Gastrocnemius medialis (tissue), 4 donors: ENCODE results near the gene TOM1. TPM values are rescaled to one million over a fixed set of nuclear protein-coding genes. Genes with fewer than 3 reads are reported as not detected.
A peak's percentile ranks its signal among the peaks of the same experiment; 100 is the strongest.

Experiments
- ATAC-seq, 2 donors: fragments of 150-250 bp; one replicate each; pipeline ENCODE4 v1.9.1; 2016
- DNase-seq, 2 donors: peaks; one replicate each; pipeline ENCODE4 v3.0.0-alpha.2; 2019
- H3K27ac ChIP-seq, 4 donors: fragments of 200-600 bp; sonication (generic); 1 replicate in 1 of 4; 2 replicates in 3 of 4; pipeline ENCODE4 v1.5.1; 2016 to 2018; ENCODE audit warnings: mild to moderate bottlenecking in 2 of 4, moderate library complexity in 1 of 4
- H3K27me3 ChIP-seq, 3 donors: fragments of 200-600 bp; sonication (generic) in 2 of 3; 1 replicate in 1 of 3; 2 replicates in 2 of 3; pipeline versions ENCODE4 v1.5.1 to v1.6.0; 2016 to 2019; ENCODE audit warnings: mild to moderate bottlenecking in 1 of 3, moderate library complexity in 1 of 3
- H3K36me3 ChIP-seq, 2 donors: fragments of 200-600 bp; sonication (generic) in 1 of 2; one replicate each; pipeline ENCODE4 v1.5.1; 2017 to 2018
- H3K4me1 ChIP-seq, 2 donors: fragments of 200-600 bp; sonication (generic) in 1 of 2; one replicate each; pipeline ENCODE4 v1.5.1; 2016 to 2017; ENCODE audit warnings: mild to moderate bottlenecking in 2 of 2
- H3K4me3 ChIP-seq, 4 donors: fragments of 200-600 bp; sonication (generic) in 3 of 4; 1 replicate in 1 of 4; 2 replicates in 3 of 4; pipeline ENCODE4 v1.5.1; 2016 to 2019; ENCODE audit warnings: mild to moderate bottlenecking in 2 of 4
- H3K9me3 ChIP-seq, 3 donors: fragments of 200-600 bp; sonication (generic) in 2 of 3; 1 replicate in 1 of 3; 2 replicates in 2 of 3; pipeline ENCODE4 v1.5.1; 2016 to 2019
- POLR2A ChIP-seq, 2 donors: fragments of 450-650 bp; IDR thresholded peaks; one replicate each; pipeline ENCODE4 v1.6.1; 2017; ENCODE audit warnings: antibody characterized with exemption in 2 of 2, mild to moderate bottlenecking in 2 of 2, moderate library complexity in 2 of 2
- in situ Hi-C, 4 donors: fragments of 200-750 bp; cut with MboI; loops; one replicate each; pipeline versions ENCODE4 v1.15.0 to v1.8.0; 2017; ENCODE audit warnings: low sequenced_read_pairs in 4 of 4
- intact Hi-C: fragments of 100-400 bp; cut with DNase I; formaldehyde crosslinking; loops from one replicate; pipeline ENCODE4 v1.15.1; 2023; ENCODE audit warnings: low total_unique reads
- total RNA-seq, 4 donors: library from RNA; depleted of rRNA; stranded (reverse); fragments of >200 nt; gene quantifications; one replicate each; pipeline versions ENCODE4 v1.1.0 to v1.2.3, GENCODE V29; 2016
- TF ChIP-seq, protein P1 (sequence below), 5 experiments: fragments of 450-650 bp in 3 of 5; fragments of 200-600 bp in 2 of 5; sonication (generic) in 2 of 5; IDR thresholded peaks in 4 of 5; conservative IDR thresholded peaks in 1 of 5; 1 replicate in 4 of 5; 2 replicates in 1 of 5; pipeline ENCODE4 v1.5.1; 2016 to 2019; ENCODE audit warnings: antibody characterized with exemption in 5 of 5, mild to moderate bottlenecking in 3 of 5, moderate library complexity in 3 of 5

Gene TOM1
- total RNA-seq, 4 donors from 2014 or later = 363 to 609 (median 425) TPM

DNA sequence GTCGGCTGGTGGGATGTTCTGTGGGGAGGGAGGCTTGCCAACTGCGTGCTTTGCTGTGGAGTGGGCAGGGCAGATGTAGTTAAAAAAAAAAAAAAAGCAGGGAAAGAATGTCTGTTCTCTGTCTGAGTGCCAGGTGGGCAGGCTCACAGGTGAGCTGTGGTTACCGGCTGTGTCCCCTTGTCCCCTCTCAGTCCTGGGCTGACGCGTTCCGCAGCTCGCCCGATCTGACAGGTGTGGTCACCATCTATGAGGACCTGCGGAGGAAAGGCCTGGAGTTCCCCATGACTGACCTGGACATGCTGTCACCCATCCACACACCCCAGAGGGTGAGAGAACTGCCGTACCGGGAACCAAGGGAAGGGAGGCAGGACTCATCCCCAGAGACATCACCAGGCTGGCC lies 23.6 kb downstream of the TOM1 start:
- TF ChIP-seq POLR2A (IDR thresholded peaks at IDR 0.05) = no peak
- TF ChIP-seq, protein P1, sequence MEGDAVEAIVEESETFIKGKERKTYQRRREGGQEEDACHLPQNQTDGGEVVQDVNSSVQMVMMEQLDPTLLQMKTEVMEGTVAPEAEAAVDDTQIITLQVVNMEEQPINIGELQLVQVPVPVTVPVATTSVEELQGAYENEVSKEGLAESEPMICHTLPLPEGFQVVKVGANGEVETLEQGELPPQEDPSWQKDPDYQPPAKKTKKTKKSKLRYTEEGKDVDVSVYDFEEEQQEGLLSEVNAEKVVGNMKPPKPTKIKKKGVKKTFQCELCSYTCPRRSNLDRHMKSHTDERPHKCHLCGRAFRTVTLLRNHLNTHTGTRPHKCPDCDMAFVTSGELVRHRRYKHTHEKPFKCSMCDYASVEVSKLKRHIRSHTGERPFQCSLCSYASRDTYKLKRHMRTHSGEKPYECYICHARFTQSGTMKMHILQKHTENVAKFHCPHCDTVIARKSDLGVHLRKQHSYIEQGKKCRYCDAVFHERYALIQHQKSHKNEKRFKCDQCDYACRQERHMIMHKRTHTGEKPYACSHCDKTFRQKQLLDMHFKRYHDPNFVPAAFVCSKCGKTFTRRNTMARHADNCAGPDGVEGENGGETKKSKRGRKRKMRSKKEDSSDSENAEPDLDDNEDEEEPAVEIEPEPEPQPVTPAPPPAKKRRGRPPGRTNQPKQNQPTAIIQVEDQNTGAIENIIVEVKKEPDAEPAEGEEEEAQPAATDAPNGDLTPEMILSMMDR (IDR thresholded peaks at IDR 0.05 in 4 of 5, conservative IDR thresholded peaks at IDR 0.05 in 1 of 5) = no peak
- H3K4me1 ChIP-seq = peaks cover 4 to 10% of the 10 kb centered on the region in 2 donors
- in situ Hi-C loops = no loop called here
- H3K27ac ChIP-seq = peak overlapping the region; percentile 48 to 98 (median 76)
- H3K27me3 ChIP-seq = no peaks in the 10 kb centered on the region
- H3K36me3 ChIP-seq = peaks cover 0 to 82% of the 10 kb centered on the region in 2 donors
- no peaks in the 10 kb centered on the region for H3K9me3 ChIP-seq
- DNase-seq = no peak
- no peak for ATAC-seq
- intact Hi-C loops = no loop called here
- H3K4me3 ChIP-seq = no peak overlapping the region

DNA sequence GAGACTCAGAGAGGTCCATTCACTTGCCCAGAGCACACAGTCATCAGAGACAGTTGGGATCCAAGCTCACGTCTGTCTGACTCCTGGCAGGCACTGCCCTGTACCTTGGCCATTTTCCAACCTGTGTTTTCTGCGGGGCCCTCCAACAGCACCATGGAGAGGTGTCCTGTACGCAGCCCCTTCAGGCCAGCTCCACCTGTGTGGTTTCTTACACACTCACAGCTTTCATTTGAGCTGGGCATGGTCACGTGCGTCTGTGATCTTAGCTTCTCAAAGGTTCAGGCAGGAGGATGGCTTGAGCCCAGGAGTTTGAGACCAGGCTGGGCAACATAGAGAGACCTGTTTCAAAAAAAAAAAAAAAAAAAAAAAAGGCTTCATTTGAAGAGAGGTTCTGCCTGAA lies 24.4 kb downstream of the TOM1 start:
- Histone ChIP-seq H3K4me1 (peaks cover 2 to 4% of the 10 kb centered on the region in 2 donors), H3K4me3 (no peak overlapping the region), H3K27me3 (no peaks in the 10 kb centered on the region), H3K36me3 (peaks cover 0 to 74% of the 10 kb centered on the region in 2 donors), H3K9me3 (no peaks in the 10 kb centered on the region), H3K27ac (peak overlapping the region; percentile 24 to 98 (median 88))
- intact Hi-C loops (no loop called here), in situ Hi-C loops (no loop called here)
- TF ChIP-seq, protein P1 (IDR thresholded peaks at IDR 0.05 in 4 of 5, conservative IDR thresholded peaks at IDR 0.05 in 1 of 5) = no peak
- TF ChIP-seq POLR2A (IDR thresholded peaks at IDR 0.05) = no peak
- ATAC-seq (no peak), DNase-seq (no peak)

DNA sequence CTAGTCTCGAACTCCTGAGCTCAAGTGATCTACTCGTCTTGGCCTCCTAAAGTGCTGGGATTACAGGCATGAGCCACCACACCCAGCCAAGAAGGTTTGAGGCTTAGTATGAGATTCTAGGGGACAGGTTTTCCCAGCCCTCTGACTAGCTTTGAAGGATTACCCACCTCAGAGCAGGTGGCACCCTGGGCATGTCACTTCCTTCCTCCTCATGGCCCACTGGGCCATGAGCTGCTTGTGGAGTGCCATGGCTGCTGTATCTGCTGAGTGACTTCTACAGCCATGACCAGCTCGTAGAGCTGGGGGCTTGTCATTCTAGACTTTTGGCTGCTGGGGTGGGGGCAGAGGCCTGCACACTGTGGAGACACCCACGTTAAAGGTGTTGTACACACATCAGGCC lies 25.1 kb downstream of the TOM1 start:
- peaks cover 0 to 67% of the 10 kb centered on the region in 2 donors for H3K36me3 ChIP-seq
- H3K4me1 ChIP-seq = peaks cover 0 to 4% of the 10 kb centered on the region in 2 donors
- ATAC-seq (no peak), DNase-seq (no peak)
- intact Hi-C loops (no loop called here), in situ Hi-C loops (loop anchor here in 2 of 4 donors (25.0 kb wide), 1 partner anchor 263 kb away; no protein-coding TSS in a partner anchor)
- H3K9me3 ChIP-seq = no peaks in the 10 kb centered on the region
- TF ChIP-seq, protein P1 (IDR thresholded peaks at IDR 0.05 in 4 of 5, conservative IDR thresholded peaks at IDR 0.05 in 1 of 5) = no peak
- no peak for TF ChIP-seq POLR2A (IDR thresholded peaks at IDR 0.05)
- no peaks in the 10 kb centered on the region for H3K27me3 ChIP-seq
- no peak overlapping the region for H3K4me3 ChIP-seq
- H3K27ac ChIP-seq = peak overlapping the region; percentile 24 to 98 (median 88)

DNA sequence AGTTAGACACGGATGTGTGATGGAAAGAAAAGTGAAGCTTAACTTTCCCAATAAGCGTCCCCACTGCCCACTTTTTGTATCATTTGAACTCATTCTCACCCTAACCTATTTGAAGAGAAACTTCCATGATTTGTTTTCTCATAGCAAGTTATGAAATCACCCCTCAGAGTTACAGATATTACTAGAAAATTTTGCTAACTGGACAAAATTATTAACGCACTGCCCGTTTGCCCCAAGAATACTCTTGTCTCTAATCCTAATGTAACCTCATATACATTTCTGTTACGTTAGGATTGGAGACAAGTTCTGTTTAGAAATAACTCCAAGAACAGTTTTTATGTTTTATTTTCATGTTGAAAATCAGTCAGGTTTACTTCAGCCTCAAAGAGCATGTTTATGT lies 25.5 kb downstream of the TOM1 start:
- Histone ChIP-seq H3K27me3 (no peaks in the 10 kb centered on the region), H3K4me3 (no peak overlapping the region), H3K36me3 (peaks cover 0 to 64% of the 10 kb centered on the region in 2 donors), H3K4me1 (peaks cover under 1 to 4% of the 10 kb centered on the region in 2 donors), H3K27ac (peak overlapping the region in 3 of 4 donors; percentile 83 to 98 (median 93)), H3K9me3 (no peaks in the 10 kb centered on the region)
- TF ChIP-seq POLR2A (IDR thresholded peaks at IDR 0.05) = no peak
- TF ChIP-seq, protein P1 (IDR thresholded peaks at IDR 0.05 in 4 of 5, conservative IDR thresholded peaks at IDR 0.05 in 1 of 5) = no peak
- intact Hi-C loops = no loop called here
- in situ Hi-C loops = loop anchor here in 2 of 4 donors (25.0 kb wide), 1 partner anchor 262 kb away; no protein-coding TSS in a partner anchor
- no peak for DNase-seq
- ATAC-seq = no peak
